ENCODE results near the gene HDAC1.

DNA sequence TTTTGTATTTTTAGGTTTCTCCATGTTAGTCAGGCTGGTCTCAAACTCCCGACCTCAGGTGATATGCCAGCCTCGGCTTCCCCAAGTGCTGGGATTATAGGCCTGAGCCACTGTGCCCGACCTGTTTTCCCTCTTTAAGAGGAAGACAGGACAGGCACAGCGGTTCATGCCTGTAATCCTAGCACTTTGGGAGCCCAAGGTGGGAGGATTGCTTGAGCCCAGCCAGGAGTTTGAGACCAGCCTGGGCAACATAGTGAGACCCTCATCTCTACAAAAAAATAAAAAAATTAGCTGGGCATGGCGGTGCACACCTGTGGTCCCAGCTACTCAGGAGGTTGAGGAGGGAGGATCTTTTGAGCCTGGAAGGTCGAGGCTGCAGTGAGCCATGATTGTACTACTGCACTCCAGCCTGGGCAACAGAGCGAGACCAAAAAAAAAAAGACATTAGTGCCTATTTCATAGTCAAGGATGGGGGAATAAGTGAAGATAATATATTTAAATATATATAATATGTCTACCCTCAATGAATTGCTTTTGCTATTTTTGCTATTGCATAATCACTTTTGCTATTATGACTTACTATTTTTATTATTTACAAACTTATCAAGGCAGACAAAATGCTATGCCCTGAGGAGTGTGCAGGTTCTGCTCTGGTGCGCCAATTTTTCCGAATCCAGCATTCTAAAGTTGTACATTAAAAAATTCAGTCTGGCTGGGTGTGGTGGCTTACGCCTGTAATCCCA is 26.4 kb downstream of the HDAC1 start:
- TF ChIP-seq, protein P1, sequence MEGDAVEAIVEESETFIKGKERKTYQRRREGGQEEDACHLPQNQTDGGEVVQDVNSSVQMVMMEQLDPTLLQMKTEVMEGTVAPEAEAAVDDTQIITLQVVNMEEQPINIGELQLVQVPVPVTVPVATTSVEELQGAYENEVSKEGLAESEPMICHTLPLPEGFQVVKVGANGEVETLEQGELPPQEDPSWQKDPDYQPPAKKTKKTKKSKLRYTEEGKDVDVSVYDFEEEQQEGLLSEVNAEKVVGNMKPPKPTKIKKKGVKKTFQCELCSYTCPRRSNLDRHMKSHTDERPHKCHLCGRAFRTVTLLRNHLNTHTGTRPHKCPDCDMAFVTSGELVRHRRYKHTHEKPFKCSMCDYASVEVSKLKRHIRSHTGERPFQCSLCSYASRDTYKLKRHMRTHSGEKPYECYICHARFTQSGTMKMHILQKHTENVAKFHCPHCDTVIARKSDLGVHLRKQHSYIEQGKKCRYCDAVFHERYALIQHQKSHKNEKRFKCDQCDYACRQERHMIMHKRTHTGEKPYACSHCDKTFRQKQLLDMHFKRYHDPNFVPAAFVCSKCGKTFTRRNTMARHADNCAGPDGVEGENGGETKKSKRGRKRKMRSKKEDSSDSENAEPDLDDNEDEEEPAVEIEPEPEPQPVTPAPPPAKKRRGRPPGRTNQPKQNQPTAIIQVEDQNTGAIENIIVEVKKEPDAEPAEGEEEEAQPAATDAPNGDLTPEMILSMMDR (IDR thresholded peaks at IDR 0.05 in 4 of 5, conservative IDR thresholded peaks at IDR 0.05 in 1 of 5): no peak
- TF ChIP-seq POLR2A (IDR thresholded peaks at IDR 0.05): no peak
